HG03097 (cell line): ENCODE measurements around the gene SND1.

ENCODE experiments used
- ATAC-seq: cut with Tn5 transposase; IDR thresholded peaks from one replicate; pipeline ENCODE4 v1.9.1; 2021; ENCODE audit not compliant: unreplicated experiment, low FRiP score

SND1 gene

DNA sequence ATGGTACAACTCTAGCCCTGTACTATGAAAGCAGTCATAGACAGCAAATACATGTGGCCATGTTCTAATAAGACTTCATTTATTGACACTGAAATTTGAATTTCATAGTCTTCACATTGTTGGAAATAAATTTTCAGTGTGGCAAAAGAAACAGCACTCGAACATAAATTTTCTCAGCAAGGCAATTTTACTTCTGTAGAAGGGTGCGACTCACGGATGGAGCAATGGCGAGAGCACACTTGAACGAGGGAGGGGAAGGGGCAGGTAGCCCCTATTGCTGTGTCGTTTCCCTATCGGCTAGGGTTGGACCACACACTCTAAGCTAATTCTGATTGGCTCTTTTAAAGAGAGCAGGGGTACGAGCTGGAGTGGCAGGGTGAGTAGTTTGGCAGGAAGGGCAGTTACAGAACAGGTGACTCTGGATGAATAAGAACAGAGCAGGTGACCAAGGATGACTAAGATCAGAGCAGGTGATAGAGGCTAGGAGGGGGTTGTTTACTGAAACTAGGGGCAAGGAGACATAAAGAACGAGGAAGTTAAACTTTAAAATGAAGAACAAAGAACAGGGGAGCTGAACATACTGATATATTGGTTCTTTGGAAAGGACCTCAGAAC, 327.2 kb downstream of the SND1 start:
- no peak for ATAC-seq

DNA sequence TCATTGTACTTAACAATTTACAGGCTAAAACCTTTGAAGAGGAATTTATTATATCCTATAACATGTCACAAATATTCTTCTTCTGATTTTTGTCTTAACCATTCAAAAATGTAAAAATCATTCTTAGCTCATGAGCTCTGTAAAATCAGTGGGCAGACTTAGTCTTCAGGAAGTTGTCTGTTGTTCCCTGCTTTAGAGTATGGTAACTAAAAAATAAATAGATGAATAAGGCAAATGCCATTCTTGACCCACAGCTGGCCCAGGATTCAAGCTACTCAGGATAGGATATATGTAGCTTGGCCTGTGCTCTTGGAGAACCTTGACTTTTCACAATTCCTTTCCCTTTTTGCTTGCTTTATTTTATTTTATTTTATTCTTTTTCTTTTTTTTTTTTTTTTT, 327.7 kb downstream of the SND1 start:
- no peak for ATAC-seq

DNA sequence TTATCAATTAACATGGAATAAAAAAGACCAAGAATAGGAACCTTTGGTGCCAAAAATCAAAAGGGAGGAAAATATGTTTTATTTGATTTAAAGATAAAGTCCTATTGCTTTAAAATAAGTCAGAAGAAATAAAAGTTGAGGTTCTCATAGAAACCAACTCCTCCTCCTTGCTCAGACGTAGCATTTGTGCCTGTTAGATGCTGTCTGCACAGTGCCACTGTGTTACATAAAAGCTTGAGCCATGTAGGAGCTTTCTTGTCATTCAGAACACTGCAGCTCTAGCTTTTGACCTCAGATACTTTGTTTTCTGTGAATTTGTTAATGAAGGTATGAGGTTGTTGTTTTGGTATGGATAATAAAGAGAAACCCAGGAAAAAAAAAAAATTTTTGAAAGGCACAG, 328.9 kb downstream of the SND1 start:
- ATAC-seq = no peak

DNA sequence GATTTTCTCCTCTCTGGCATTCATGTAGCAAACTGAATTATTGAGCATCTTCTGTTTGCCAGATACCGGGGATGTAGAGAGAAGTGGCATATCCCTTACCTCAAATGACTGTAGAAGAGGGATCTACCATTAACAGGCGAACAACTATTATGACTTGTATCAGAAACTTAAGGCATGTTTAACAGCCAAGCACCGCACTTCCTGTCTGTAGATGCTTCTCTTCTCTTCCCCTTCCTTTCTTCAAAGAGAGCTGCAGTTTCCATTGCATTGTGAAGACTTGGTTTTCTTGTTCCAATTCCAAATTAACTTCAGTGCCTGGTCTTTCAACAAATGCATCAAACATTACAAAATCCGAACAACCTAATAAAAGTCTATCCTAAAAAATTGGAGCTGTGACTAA, 330.0 kb downstream of the SND1 start:
- no peak for ATAC-seq

DNA sequence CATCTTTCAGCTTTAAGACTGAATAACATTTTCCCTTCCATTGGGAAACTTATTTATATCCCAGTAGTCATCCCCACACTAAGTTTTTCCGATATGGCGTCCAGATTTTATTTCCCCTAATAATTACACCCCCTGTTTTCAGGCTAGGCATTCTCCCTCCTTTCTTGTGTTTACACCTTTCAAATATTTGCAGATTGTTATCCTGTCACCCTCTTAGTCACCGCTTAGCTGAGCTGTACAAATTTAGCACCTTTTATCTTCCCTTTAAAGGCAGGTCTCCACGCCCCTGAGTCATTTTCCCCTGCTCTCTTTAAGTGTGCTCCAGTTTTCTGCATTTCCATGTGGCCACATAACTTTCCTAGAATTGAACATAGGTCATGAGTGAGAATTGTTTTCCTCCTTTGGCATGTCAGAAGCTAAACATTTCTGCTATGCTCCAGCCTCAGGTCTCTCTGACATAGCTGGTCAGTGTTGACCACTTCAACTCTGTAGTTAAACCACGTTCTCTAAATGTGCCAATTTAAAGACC, 331.9 kb downstream of the SND1 start:
- ATAC-seq = no peak

DNA sequence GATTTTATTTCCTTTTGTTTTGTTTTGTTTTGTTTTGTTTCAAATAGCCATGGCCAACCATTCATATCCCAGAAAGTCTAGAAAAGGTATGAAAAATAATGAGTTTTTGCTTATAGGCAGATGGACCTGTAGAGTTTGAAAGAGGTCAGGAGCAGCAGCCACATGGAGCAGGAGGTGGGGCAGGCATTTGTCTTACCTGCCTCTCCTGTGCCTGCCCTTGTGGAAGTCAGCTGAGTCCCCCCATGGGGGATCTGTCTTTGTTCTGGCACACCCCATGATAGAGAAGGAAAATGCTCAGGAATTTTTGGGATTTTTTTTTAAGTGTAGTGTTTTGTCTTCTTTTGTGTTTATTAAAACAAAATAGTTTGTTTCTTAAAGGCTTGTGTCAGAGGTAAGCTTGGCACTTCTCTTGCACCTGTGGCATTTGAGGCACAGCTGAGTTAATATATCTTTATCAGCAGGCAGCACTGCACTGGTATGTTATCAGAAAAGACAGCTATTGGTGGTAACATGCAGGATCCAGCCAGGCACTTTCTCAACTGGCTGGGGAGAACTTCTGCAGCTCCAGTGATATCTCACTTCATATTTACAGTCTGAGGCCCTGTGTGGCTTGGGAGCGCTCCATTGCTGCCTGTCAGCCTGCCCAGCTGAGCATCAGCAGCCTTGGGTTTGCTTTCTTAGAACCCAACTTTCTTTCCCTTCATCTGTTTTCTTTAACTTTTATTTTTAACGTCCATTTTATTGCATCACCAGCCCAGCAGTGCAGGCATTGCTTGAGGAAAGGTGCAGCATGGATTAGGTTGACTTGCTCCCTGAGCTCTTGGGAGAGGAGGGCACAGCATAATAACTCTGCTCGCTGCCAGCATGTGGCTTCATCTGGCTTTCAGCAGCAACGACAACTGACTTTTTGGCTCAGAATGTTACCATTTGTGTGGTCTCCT, 334.9 kb downstream of the SND1 start:
- no peak for ATAC-seq

DNA sequence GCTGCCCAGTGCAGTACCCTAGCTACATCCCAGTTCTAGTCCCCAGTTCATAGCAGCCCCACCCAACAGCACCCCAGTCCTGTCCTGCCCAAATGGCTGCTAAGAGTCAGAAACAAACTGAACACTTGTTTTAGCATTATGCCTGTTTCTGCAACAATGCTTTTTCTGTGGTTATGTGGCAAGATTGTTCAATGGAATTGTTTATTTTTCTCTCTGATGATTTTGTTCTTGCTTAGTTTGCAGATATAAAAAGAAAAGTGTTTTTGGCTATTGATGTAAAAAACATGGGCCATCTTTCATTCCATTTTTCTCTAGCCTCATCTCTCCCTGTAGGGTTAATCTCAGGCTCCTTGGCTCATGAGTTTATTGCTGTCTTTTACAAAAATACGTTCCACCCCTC, 336.8 kb downstream of the SND1 start:
- no peak for ATAC-seq

DNA sequence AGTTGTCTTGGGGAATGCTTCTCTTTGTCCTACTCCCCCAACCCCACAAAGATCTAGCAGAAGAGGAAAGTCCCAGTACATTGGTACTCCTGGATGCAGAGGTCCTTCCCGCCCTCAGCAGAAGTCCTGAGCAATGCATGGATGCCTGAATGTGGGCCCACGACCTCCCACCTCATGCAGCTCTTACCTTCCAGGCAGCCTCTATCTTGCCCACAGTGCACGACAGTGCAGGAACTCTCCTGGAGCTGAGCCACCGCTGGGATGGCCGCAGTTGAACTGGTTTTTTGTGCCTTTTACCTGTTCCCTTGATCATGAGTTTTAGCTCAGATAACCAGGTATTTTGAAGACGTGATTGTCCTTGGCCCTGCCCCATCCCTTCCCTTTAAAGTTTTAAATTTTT, 341.3 kb downstream of the SND1 start:
- no peak for ATAC-seq

DNA sequence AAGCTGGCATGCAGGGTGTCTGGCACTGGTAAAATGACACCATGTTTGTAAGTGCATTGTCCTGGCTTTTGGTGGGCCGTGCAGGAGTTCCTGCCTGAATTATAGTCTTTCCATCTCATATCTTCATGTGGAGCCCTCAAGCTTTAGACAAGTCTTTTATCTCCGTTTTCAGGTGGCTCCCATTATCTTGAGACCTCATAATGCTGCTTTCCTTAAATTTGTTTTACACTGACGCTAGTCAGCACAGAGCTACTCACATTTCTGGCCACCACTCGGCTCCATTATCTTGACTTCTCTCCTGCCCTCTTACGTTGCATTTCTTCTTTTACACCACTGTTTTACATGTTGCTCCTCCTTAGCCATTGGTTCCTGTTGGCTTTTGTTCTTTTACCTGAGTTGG, 342.0 kb downstream of the SND1 start:
- no peak for ATAC-seq

DNA sequence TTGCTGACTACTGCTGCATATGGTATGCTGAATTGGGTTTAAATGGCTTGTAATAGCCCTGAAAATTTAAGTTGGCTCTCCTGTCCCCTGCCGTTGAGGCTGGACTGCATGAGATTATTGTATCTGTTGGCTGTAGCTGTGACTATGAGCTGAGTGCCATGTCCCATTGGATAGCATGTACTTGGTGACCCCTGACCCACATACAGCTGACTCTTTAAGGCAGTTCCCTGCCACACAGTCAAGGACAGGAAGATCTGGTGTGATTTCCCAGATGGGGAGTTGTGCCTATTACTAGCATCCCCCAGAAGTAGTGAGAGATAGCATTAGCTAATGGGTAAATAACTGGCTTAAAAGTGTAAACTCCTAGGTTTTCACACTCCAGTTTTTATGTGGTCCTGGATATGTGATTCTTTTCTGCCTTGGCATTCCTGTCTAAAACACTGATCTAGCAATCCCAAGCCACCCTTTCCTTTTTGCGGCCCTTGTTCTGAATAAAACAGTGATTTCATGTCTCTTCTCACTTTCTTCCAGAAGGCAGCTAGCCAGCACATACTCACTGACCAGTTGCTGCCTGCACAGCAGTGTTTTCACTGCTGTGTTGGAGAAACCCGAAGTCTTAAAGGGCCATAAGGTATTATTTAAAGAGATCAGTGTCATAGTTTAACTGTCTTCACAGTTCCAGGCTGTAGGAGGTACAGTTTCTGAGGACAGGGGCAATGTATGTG, 343.3 kb downstream of the SND1 start:
- no peak for ATAC-seq

DNA sequence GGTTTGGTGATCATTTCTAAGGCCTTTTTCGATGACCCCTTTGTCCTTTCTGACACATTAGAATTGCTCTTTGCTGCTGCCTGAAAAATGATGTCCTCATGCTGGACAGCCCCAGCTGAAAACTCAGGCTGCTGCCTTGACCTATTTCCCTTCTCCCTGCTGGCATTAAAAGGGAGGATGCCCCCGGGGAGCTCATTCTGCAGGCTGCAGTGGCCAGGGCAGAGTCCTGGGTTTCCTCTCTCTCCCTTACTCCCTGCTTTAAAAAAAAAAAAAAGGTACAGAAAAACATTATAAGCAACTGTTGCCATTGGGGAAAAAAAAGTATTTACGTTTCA, 343.9 kb downstream of the SND1 start:
- ATAC-seq = no peak

DNA sequence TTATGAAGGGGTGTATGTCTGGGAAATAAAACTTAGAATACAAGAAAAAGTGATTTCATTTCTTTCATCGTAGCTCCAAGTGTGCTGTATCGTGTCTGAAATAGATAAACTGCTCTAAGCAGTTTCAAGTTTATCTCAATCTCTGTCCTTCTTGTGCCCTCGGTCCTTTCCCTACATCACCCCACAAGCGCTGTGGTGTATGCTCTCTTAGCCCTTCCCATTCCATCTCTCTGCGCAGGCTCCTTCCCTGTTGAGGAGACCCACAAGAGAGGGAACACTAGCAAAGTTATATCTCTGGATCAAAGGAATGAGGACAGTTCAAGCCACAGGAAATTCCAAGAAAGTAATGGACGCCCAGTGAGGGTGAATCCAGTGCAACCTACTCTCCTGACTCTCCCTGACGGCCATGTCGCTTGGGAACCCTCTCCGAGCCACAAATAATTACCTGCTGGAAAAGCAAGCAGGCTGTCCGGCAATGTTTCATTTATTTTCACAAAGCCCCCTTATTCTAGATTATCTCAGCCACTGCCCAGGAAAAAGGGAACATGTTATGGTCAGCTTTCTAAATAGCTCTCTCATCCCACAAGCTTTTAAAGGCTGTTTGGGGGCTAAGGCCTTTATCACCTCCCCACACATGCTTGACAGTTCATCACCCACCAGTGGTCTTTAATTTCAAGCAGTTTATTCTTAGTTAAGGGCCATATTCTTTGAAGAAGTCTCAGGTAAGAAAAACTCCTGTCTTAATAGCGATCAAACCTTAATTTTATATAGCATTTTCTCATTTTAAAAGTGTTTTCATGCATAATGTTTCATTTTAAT, 344.5 kb downstream of the SND1 start:
- no peak for ATAC-seq

DNA sequence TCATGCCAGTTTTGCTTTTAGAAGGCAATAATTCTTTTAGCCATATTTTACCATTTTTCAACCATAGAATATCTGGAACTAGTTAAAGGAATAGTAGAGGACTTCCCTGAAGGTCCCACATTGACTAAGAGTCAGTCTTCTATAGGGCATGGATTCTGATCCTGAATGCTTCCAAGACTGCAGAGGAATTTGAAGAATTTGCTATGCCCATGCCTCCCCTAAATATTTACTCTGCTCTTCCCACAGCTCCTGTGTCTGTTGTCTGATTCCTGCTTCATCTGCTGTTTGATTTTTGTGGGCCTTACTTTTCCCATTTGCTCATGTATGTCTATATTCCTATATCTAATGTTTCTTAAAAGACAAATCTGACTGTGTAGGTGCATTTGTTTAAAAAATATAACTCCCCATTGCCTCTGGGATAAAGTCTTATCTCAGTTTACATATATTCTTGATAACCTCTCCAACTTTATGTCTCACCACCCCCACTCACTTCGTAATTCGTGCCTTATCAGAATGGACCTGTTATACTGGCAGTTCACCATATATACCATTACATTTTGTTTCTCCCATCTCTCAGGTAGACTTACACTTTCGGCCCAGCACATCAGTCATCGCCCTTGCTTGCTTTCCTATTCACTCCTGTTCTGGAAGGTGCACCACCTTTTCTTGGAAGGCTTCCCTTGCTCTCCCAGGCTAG, 345.4 kb downstream of the SND1 start:
- no peak for ATAC-seq

DNA sequence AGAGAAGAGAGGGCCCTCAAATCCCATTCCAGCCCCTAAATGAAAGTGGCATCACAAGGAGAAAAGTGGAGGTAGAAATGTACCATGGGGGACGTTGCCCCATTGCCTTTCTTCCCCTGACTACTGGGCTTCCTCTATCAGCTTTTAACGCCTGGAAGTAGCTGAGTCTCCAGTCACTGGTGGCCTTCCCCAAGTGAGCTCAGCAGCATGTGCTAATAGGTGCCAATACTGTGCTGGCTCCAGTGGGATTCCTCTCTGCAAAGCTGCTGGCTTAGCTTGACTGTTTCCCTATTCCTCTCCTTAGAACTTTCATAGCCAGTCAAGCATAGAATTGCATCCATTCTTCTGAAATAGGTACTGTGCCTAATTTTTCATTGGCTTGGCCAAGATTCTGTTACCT, 346.7 kb downstream of the SND1 start:
- no peak for ATAC-seq

DNA sequence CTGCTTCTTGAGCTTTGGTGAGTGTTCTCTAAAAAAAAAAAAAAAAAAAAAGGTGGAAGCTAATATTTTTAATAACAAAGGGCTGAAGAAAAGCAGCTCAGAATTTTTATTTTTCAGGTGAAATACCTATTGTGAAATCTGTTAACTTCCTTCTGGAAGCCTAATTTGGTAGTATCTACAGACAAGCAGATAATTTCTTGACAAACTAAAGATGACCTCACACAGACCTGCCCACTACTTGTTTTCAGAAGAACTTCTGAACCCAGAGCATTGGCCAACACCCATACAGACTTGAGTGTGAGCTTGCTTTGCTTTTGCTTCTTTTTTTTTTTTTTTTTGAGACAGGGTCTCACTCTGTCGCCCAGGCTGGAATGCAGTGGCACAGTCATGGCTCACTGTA, 348.1 kb downstream of the SND1 start:
- no peak for ATAC-seq

DNA sequence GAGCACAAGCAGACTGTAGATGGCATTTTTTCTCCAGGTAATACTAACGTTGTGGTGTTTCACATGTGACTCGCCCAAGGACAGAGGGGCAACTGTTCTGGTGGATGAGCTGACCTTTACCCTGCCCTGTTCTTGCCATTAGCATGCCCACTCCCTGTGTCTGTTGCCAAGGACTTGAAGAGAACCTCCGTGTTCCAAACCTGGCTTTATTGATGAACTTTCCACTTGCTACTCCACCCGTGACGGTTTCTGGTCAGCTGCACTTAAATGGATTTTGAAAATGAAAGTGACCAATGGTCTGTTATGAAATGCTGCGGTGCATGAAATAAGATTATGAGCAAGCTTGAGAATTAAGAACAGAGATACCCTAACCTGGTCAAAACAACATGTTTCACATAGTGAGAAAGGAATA, 348.9 kb downstream of the SND1 start:
- peak; percentile 71 for ATAC-seq

DNA sequence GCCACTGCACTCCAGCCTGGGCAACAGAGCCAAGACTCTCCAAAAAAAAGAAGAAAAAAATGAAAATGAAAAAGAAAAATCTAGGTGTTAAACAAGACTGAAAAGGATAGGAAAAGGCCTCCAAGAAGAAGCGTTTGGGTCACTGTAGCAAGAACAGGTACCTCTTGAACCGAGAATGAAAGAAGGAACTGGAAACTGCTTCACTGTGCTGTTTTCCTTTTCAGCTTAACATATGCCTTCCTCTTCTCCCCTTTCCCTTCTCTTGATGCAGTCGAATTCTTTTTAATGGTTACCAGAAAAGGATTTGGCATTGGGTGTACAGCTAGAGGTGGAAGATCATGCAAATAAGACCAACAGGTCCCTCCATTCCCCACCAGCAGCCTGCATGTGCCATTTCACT, 351.2 kb downstream of the SND1 start:
- ATAC-seq = peak; percentile 35

DNA sequence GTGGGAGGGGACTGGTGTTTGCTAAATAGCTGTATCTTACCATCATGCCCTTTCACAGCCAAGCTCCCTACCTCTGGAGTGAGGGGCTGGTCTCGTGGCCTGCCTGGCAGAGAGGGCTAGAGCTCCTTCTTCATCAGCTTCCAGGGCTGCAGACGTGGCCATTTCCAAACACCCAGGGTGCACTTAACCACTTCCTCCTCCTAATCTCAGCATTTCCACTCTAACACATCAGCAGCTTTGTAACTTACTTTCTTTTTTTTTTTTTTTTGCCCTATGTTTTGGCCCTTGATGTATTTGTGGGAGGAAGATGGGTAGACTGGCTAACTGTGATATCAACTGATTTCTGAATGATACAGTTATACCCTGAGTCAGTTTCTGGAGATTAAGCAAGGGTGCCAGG, 351.8 kb downstream of the SND1 start:
- ATAC-seq = no peak

DNA sequence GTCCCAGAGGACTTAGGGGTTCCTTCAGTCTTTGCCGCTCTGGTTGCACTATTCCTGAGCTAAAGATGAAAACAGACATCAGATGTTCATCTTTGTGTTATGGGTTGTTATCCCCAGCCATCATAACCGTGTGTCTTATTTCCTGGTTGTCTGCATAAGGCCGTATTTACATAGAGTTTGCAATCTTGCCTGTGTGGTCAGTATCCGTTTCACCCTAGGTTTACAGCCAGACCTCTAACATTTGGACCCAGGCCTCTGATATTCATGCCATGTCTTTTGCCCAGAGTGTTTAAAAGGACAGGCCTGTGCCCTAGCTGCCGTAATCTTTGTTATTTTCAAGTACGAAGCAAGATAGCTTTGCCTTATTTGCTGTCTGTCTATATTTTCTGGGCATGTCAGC, 352.6 kb downstream of the SND1 start:
- no peak for ATAC-seq

DNA sequence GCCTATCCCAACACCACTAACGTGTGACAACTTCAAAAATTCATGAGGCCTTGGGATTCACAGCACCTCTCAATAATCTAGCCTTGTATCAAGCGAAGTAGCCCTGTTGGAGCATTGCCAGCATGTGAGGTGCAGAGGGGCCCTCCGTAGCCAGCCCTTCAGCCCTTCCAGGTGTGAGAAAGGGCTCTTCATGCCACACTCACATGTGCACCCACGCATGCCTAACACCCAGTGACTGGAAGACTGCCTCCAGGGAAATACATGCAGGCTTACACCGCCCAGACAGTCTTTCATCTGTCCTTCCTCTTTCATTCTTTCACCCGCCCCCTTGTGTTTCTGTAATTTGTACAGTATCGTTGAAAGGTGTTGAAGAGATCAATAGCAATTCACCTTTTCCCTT, 353.1 kb downstream of the SND1 start:
- no peak for ATAC-seq
